ENCODE measurements around the gene GOLM1. TPM values are rescaled to one million over a fixed set of nuclear protein-coding genes. Genes with fewer than 3 reads are reported as not detected.
"Not testable (repeated sequence)": the region's sequence is repeated elsewhere in the genome, so short reads cannot be mapped to it uniquely, and the experiment has no call there.

The GOLM1 gene
- 10 to 100 TPM in 1 of 4 donors, 1 to 10 TPM in 3; 2.0 to 13.6 (median 4.3) TPM for total RNA-seq

GRCh38 chr9:86098824-86099700 is at the start of gene GOLM1:
TSS of gene GOLM1 (minus strand) at chr9:86099558. CDS start at chr9:86079320, 20,238 bp downstream.
- TF ChIP-seq CTCF (IDR thresholded peaks at IDR 0.05) (peak in 1 of 6 experiments; percentile 9), POLR2A (IDR thresholded peaks at IDR 0.05) (no peak)
- H3K36me3 ChIP-seq, result no peaks in the 10 kb centered on the region
- peaks cover 0 to 17% (median 0%) of the 10 kb centered on the region in 4 donors for H3K27me3 ChIP-seq
- peak within 1 kb of the TSS; percentile 47 to 82 (median 67) for H3K4me3 ChIP-seq
- no peaks in the 10 kb centered on the region for H3K9me3 ChIP-seq
- H3K4me1 ChIP-seq, result peaks cover 2 to 22% (median 9%) of the 10 kb centered on the region in 3 donors
- intact Hi-C loops (cut with DNase I), result no loop called here
- peak within 1 kb of the TSS; percentile 56 to 89 (median 71) for H3K27ac ChIP-seq
- no peak for DNase-seq
- WGBS, 2 donors, result 3 to 5% methylated on average over 6 to 12 of the region's 125 CpGs

- H3K4me3 ChIP-seq; DNase-seq; intact Hi-C loops (cut with DNase I); H3K4me1 ChIP-seq; H3K36me3 ChIP-seq; H3K27me3 ChIP-seq; H3K27ac ChIP-seq: not testable (repeated sequence)
- H3K9me3 ChIP-seq, result peaks cover 0 to 13% (median 0%) of the 10 kb centered on the region in 3 donors
- WGBS, 2 donors, result 72 to 77% methylated on average over 4 of the region's 4 CpGs
Measured at GRCh38 chr9:86146671-86147070, 47.3 kb upstream of the GOLM1 start.

DNA sequence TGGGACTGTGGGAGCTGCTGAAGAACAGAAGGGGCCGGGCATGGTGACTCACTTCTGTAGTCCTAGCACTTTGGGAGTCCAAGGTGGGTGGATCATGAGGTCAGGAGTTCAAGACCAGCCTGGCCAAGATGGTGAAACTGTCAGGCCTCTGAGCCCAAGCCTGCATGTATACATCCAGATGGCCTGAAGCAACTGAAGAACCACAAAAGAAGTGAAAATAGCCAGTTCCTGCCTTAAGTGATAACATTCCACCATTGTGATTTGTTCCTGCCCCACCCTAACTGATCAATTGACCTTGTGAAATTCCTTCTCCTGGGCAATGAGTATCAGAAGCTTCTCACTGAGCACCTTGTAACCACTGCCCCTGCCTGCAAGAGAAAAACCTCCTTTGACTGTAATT is 46.6 kb upstream of the GOLM1 start:
- WGBS, 2 donors, result 88 to 89% methylated on average over 1 of the region's 1 CpG
- H3K4me1 ChIP-seq; H3K27me3 ChIP-seq; H3K36me3 ChIP-seq; intact Hi-C loops (cut with DNase I); H3K27ac ChIP-seq; H3K4me3 ChIP-seq; DNase-seq: not testable (repeated sequence)
- H3K9me3 ChIP-seq, result peaks cover 0 to 13% (median 0%) of the 10 kb centered on the region in 3 donors

DNA sequence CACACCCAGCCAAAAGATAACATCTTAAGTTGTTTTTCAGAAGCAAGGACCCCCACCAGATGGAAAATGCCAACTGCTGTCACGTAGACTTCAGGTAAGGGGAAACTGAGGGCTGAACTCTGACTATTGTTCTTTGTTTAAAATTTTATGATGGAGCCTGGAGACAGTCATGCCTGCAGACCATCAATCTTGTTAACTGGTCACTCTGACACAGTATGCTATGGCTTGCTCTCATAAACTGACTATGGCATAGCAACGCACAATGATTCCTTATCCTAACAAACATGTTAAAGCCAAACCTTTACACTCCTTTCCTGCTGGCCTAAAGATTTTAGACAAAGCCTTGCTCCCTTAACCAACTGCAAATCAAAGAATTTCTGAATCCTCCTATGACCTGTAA is 43.6 kb upstream of the GOLM1 start:
- Histone ChIP-seq H3K4me3 (no peak overlapping the region), H3K27ac (no peak overlapping the region), H3K36me3 (no peaks in the 10 kb centered on the region), H3K4me1 (no peaks in the 10 kb centered on the region), H3K9me3 (peaks cover 0 to 13% (median 0%) of the 10 kb centered on the region in 3 donors), H3K27me3 (no peaks in the 10 kb centered on the region)
- WGBS, 2 donors, result 87 to 91% methylated on average over 2 of the region's 2 CpGs
- TF ChIP-seq POLR2A (IDR thresholded peaks at IDR 0.05) (no peak), CTCF (IDR thresholded peaks at IDR 0.05) (no peak)
- intact Hi-C loops (cut with DNase I), result no loop called here
- no peak for DNase-seq

DNA sequence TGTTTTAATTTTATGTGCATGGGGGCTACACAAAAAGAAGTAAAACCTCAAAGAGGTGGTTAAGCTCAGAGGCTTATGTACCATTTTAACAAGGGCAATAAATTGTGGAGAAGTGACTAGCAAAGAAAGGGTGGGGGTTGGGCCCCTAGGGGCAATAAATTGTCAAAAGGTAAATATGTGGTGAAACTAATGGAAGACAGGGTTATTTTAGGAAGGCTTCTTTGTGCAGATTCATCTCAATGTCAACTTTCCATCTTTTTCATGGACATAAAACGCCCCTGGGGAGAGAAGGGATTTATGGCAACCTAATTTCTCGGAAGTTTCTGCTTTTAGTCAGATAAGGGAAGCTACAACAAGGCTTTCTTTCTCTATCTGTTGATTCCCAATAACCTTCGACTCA is 42.5 kb upstream of the GOLM1 start:
- DNase-seq, result no peak
- no peak for TF ChIP-seq CTCF (IDR thresholded peaks at IDR 0.05)
- no peak for TF ChIP-seq POLR2A (IDR thresholded peaks at IDR 0.05)
- Histone ChIP-seq H3K4me1 (no peaks in the 10 kb centered on the region), H3K27me3 (no peaks in the 10 kb centered on the region), H3K36me3 (no peaks in the 10 kb centered on the region), H3K27ac (no peak overlapping the region), H3K9me3 (peaks cover 0 to 13% (median 0%) of the 10 kb centered on the region in 3 donors), H3K4me3 (no peak overlapping the region)
- intact Hi-C loops (cut with DNase I), result no loop called here
- 46 to 54% methylated on average over 3 of the region's 3 CpGs for WGBS, 2 donors

DNA sequence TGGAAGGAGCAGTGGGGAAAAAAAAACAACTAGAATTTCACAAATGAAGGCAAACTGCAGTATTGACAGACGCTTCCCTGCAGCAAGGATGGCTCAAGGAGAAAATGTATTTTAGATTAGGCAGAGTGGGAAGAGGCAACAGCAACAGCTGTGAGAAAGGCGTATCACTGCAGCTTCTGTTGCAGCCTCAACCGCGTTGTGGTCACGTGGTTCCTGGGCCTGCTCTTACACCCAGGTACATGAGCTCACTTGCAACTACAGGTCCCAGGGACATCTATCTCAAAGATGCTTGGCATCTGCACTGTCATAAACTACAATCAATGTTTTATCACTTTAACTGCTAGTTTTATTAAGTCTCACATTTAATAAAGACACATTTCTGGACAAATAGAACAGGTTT is 36.0 kb upstream of the GOLM1 start:
- Histone ChIP-seq H3K27ac (no peak overlapping the region), H3K9me3 (no peaks in the 10 kb centered on the region), H3K4me1 (no peaks in the 10 kb centered on the region), H3K4me3 (no peak overlapping the region), H3K36me3 (no peaks in the 10 kb centered on the region), H3K27me3 (no peaks in the 10 kb centered on the region)
- 43 to 52% methylated on average over 5 of the region's 5 CpGs for WGBS, 2 donors
- no peak for DNase-seq
- intact Hi-C loops (cut with DNase I), result no loop called here
- no peak for TF ChIP-seq CTCF (IDR thresholded peaks at IDR 0.05)
- no peak for TF ChIP-seq POLR2A (IDR thresholded peaks at IDR 0.05)

All from esophagus squamous epithelium (tissue), 5 donors.